GM19043 (cell line): Measurements from ENCODE around the gene EFNB2.

Experiments
- ATAC-seq: cut with Tn5 transposase; IDR thresholded peaks from one replicate; pipeline ENCODE4 v1.9.1; 2021; ENCODE audit warnings: low read depth; ENCODE audit not compliant: unreplicated experiment

EFNB2 gene

GRCh38 chr13:106551350-106551749 is 15.9 kb upstream of the EFNB2 start:
- ATAC-seq: no peak

GRCh38 chr13:106550570-106551135 is 15.2 kb upstream of the EFNB2 start:
- ATAC-seq: no peak

- no peak for ATAC-seq
These were observed 12.7 kb upstream of the EFNB2 start for GRCh38 chr13:106548064-106548696.

- no peak for ATAC-seq
These were observed 6.4 kb upstream of the EFNB2 start for GRCh38 chr13:106541826-106542225.

- ATAC-seq: no peak
These were observed 5.2 kb upstream of the EFNB2 start for GRCh38 chr13:106540613-106541012.

DNA sequence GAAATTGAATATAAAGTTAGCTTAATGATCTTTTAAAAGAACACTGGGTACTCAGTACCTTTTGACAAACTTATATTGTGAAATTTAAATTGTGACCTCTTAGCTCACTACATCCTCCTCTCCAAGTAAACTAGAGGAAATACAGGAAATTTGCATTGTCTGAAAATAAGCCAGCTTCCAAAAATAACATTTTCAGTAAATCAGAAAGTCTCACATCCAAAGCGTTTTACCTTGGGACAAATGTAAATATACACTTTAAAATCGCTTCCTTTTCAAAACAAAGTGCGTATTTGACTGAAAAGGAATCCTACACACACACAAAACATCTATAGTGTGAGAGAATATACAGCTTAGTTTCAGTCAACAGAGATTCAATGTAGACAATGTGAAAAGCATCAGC is 2.1 kb upstream of the EFNB2 start:
- no peak for ATAC-seq

DNA sequence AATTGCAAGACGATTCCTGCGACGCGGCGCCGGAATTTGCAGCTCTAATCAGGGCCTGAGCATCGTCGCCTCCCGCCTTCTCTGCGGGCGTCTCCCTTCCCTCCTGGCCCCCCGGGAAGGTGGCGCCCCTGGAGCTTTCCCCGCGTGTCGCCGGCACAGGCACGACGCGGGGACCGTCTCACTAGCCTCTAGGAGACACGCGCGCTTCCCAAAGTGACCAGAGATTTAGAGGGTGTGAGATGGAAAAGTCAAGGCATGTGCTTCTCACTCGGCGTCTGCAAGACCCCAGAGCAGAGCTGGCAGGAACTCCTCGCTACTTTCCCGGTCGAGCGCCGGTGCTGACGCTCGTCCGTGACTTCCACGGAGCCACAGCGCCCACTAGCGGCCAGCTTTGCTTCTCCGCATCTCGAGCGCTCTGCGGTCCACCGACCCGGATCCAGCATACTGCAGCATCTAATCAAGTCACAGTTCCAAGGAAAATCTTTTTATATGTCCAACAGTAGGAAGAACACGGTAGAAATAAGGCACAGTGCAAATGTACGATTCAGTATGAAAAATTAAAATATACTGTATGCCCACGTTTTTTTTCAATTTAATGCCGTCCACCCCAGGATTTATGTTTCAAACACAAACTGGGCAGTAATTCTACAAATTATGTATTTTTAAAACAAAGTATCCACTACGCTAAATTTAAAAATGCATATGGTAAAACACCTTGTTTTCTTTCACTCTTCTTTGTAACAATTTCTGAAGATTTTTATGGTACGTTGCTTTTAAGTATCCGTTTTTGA is 977 bp upstream of the EFNB2 start:
- peak; percentile 34 for ATAC-seq

DNA sequence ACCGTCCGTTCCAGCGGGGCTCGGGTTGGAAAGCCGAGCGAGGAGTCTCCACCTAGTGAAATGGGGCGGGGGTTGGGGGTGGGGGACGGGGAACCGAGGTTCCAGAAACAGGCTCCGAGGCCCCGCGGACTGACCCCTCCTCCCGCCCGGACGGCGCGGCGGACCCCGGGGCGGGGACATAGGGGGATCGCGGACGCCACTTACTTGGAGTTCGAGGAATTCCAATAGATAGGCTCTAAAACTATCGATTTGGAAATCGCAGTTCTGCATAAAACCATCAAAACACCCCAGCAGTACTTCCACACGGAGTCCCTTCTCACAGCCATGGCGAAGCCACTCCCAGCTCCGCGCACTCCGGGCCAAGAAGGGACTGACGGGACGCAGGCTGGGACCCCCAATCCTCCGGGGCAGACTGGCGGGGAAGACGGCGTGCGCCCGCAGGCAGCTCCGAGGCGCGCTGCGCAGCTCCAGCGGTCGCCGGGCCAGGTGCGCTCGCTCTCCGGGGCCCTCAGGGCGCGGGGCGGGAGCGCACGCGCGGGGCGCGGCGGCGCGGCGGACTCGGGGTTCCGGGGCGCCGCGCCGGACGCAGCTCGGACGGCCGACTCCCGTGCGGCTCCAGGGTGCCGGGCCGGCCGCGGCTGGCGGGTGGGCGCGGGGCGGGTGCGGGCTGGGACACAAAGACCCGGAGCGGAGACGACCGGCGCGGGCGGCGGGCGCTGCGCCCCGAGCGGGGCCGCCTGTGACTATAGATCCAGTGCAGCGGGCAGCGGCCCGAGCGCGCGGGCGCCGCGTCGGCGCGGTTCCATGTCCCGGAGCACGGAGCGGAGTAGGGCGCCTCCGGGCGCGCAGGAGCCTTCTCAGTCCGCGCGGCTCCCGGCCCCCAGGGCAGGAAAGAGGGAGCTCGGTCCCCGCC is 567 bp downstream of the EFNB2 start:
- peak; percentile 18 for ATAC-seq

GRCh38 chr13:106533943-106534638 is 1.4 kb downstream of the EFNB2 start:
- no peak for ATAC-seq

- ATAC-seq: no peak
These were observed 2.1 kb downstream of the EFNB2 start for GRCh38 chr13:106533101-106533942.

DNA sequence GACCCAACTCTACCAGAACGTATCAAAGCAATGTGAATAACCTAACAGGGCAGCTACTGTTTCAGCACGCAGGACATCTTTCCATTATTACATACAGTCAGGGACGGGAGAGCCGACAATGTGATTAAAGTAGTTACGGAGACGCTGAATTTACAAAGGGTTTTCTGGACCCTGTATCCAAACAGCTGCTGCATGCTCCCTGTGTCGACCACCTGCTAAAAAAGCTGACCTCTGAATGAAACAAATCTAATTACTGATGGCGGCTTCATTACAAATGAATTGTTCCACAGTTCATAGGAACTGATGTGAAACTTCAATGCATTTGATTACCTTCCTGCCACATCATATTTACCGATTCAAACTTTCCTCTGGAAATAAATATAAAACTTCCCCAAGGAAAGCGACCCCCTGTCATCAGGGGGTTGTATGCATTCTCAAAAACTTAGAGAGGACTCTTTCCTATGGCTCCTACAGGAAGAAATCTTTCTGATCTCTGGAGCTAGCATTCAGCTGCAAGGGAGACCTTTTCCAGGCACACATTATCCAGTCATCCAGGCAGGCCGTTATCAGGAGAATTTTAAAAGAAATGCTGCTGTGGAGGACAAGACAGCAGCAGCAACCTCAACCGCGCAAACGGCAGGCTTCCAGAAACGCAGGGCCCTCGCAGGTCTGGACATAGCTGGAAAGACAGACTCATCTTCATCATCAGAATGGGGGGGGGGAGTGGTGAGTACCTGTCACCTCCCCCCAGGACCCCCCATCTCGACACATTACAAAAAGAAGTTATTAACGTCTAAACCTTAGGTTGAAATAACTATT is 3.1 kb downstream of the EFNB2 start:
- no peak for ATAC-seq

DNA sequence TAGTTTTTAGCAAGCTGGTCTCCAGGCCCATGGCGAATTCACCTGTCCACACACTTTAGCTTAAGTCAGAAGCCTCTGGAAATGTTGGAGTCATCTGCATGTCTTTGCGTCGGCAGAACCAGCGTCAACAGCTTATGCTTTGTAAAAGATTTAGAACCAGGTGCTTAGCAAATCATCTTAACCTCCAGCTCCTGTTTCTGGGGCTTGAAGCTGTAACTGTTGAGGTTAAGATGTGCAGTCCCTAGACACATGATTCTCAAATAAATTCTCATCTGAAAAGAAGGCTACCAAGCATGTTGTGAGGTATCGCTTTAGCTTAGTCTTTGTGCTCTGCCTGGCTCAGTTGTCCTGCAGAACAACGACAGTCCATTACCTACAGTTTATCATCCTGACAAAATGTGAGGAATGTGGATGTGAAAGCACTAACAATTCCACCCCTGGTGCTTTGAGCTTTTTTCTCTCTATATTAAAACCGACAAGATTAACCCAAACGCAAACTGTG is 4.4 kb downstream of the EFNB2 start:
- no peak for ATAC-seq

- ATAC-seq: no peak
These were observed 5.2 kb downstream of the EFNB2 start for GRCh38 chr13:106530171-106530851.

GRCh38 chr13:106529415-106530170 is 5.9 kb downstream of the EFNB2 start:
- ATAC-seq: no peak

- no peak for ATAC-seq
These were observed 6.6 kb downstream of the EFNB2 start for GRCh38 chr13:106528718-106529414.

DNA sequence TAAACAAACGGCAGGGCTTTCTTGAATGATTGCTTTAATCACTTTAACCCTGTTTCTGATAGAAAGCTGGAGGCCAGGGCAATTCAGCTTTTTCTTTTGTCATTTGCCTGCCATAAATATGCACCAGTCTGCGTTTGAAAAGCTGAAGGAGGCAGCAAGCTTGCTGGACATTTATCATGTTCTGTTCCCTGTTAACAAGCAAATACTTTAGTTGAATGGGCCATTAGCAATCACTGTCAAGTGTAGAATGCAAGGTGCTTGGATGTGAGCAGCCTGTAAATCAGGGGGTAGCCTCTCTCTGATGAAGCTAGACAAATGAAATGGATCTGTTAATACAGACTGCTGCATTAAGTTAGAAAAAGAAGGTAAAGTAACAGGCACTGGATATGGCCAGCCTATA is 7.6 kb downstream of the EFNB2 start:
- ATAC-seq: no peak

- ATAC-seq: no peak
These were observed 8.0 kb downstream of the EFNB2 start for GRCh38 chr13:106527445-106527801.
